AG08396 (cell line): ENCODE data around the gene CHCHD6.

Experiments
- DNase-seq: peaks from one replicate; pipeline ENCODE4 v3.0.0; 2012; ENCODE audit warnings: low spot score, mixed read lengths

Gene CHCHD6

GRCh38 chr3:126743350-126743749 is 39.3 kb downstream of the CHCHD6 start:
- DNase-seq = no peak

- no peak for DNase-seq
Observed at GRCh38 chr3:126743781-126744180, 39.7 kb downstream of the CHCHD6 start.

- no peak for DNase-seq
Observed at GRCh38 chr3:126745760-126746394, 41.8 kb downstream of the CHCHD6 start.

GRCh38 chr3:126746395-126747177 is 42.5 kb downstream of the CHCHD6 start:
- peak; percentile 25 for DNase-seq

- DNase-seq = no peak
Observed at GRCh38 chr3:126747768-126748167, 43.7 kb downstream of the CHCHD6 start.

GRCh38 chr3:126748701-126749546 is 44.9 kb downstream of the CHCHD6 start:
- DNase-seq = no peak

- DNase-seq = no peak
Observed at GRCh38 chr3:126749547-126749875, 45.5 kb downstream of the CHCHD6 start.

- DNase-seq = no peak
Observed at GRCh38 chr3:126749931-126750755, 46.1 kb downstream of the CHCHD6 start.

- DNase-seq = no peak
Observed at GRCh38 chr3:126750756-126751121, 46.7 kb downstream of the CHCHD6 start.

GRCh38 chr3:126751611-126752302 is 47.7 kb downstream of the CHCHD6 start:
- no peak for DNase-seq

- DNase-seq = peak; percentile 83
Observed at GRCh38 chr3:126752303-126753190, 48.5 kb downstream of the CHCHD6 start.

GRCh38 chr3:126753191-126754160 is 49.4 kb downstream of the CHCHD6 start:
- peak; percentile 46 for DNase-seq

GRCh38 chr3:126755866-126756265 is 51.8 kb downstream of the CHCHD6 start:
- DNase-seq = no peak

GRCh38 chr3:126758026-126758425 is 54.0 kb downstream of the CHCHD6 start:
- no peak for DNase-seq

GRCh38 chr3:126758882-126759281 is 54.8 kb downstream of the CHCHD6 start:
- no peak for DNase-seq

GRCh38 chr3:126760541-126760940 is 56.5 kb downstream of the CHCHD6 start:
- DNase-seq = no peak

- DNase-seq = no peak
Observed at GRCh38 chr3:126763035-126763434, 59.0 kb downstream of the CHCHD6 start.

- DNase-seq = no peak
Observed at GRCh38 chr3:126765187-126766069, 61.4 kb downstream of the CHCHD6 start.
